ENCODE results near the gene MT1G.

DNA sequence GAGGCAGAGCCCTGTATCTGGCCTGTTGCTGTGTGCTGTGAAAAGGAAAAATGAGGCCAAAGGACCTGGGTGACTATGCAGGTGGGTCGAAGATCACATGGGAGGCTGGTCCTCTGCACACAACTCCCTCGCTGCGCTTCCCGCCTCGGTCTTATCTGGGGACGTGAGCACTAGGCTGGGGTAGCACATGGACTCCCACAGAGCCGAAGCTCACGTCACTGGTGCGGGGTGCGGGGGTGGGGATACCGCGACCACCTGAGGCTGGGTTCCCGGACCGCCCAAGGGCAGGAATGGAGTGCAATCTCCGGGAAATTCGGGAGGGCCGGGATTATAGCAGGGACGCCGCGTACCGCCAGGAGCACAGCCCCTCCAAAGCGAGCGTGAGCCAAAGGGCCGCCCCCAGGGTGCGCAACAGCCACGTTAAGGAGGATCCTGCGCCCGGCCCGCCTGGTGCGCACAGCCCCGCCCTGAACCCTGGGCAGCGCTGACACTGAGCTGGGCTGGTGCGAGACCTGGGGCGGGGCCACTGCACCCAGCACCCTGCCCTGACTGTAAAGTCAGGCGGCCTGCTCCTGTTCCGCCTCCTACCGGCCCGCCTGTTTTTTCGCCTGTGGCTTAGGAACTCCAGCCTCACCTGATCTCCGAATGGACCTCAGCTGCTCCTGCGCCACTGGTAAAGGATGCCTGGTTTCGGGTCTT, 24.6 kb downstream of the MT1G start:
- TF ChIP-seq POLR2A (IDR thresholded peaks at IDR 0.05; ENCODE audit: low read depth, low read length) (no peak), POLR2AphosphoS5 (IDR thresholded peaks at IDR 0.05; ENCODE audit: low read depth, low read length) (no peak), TAF1 (IDR thresholded peaks at IDR 0.05; ENCODE audit: borderline replicate concordance, low read depth, low read length) (no peak)
